Measurements from ENCODE around the gene OTULIN.

OTULIN gene

DNA sequence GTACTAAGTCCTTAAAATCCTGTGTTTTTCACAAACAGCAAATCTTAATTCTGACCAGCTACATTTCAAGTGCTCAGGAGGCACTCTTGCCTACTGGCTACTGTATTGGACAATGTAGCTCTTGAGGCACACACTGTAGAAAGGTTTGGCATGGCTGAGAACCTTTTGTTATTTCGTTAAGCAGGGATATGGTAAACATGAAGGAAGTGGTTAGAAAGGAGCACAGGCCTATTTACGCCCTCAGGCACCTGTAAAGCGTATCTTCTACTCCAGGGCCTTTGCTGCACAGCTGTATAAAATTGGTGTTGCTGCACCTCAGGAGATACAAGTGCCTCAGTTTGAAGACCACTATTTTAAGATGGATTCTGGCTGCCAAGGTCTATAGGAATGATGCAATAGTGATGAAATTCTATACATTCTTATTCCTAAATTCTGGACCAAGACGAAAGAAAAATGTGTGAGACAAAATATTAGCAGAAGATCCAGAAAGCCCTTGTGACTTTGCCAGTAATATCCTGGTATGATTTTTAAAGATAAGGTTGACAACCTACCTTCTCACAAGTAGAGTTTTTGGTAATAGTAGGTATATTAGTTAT is 9.3 kb upstream of the OTULIN start:
- H3K4me3 ChIP-seq (ENCODE audit: low read depth, low read length), result no peak overlapping the region
- no peak for DNase-seq (ENCODE audit: low read depth)
- TF ChIP-seq, protein P1, sequence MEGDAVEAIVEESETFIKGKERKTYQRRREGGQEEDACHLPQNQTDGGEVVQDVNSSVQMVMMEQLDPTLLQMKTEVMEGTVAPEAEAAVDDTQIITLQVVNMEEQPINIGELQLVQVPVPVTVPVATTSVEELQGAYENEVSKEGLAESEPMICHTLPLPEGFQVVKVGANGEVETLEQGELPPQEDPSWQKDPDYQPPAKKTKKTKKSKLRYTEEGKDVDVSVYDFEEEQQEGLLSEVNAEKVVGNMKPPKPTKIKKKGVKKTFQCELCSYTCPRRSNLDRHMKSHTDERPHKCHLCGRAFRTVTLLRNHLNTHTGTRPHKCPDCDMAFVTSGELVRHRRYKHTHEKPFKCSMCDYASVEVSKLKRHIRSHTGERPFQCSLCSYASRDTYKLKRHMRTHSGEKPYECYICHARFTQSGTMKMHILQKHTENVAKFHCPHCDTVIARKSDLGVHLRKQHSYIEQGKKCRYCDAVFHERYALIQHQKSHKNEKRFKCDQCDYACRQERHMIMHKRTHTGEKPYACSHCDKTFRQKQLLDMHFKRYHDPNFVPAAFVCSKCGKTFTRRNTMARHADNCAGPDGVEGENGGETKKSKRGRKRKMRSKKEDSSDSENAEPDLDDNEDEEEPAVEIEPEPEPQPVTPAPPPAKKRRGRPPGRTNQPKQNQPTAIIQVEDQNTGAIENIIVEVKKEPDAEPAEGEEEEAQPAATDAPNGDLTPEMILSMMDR (IDR thresholded peaks at IDR 0.05; ENCODE audit: low read depth, low read length), result no peak
- TF ChIP-seq POLR2A (IDR thresholded peaks at IDR 0.05; ENCODE audit: extremely low read depth, insufficient read length) (no peak), MYC (IDR thresholded peaks at IDR 0.05; ENCODE audit: low read depth, low read length) (no peak)
- TF ChIP-seq, protein P2, sequence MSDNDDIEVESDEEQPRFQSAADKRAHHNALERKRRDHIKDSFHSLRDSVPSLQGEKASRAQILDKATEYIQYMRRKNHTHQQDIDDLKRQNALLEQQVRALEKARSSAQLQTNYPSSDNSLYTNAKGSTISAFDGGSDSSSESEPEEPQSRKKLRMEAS (IDR thresholded peaks at IDR 0.05; ENCODE audit: low read depth, low read length), result no peak

DNA sequence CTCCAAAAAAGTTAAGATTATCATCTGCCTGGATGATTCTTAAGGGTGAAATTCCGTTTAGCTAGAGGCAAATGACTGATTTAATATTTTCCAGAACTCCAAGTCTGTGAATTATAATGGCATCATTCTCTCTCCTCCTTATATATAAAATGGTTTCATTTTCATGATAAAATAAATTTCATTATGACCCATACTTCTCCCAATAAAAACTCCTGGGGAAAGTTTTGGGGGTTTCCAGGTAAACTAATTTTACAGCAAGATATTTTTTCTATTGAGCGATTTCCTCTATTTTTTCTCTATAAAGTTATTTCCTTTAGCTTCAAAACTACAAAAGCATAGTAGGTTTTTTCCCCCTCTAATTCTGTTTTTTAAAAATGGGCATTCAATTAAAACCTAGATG is 7.6 kb upstream of the OTULIN start:
- no peak overlapping the region for H3K4me3 ChIP-seq (ENCODE audit: low read depth, low read length)
- TF ChIP-seq, protein P1 (IDR thresholded peaks at IDR 0.05; ENCODE audit: low read depth, low read length), result no peak
- TF ChIP-seq, protein P2 (IDR thresholded peaks at IDR 0.05; ENCODE audit: low read depth, low read length), result no peak
- TF ChIP-seq MYC (IDR thresholded peaks at IDR 0.05; ENCODE audit: low read depth, low read length) (no peak), POLR2A (IDR thresholded peaks at IDR 0.05; ENCODE audit: extremely low read depth, insufficient read length) (no peak)
- no peak for DNase-seq (ENCODE audit: low read depth)

DNA sequence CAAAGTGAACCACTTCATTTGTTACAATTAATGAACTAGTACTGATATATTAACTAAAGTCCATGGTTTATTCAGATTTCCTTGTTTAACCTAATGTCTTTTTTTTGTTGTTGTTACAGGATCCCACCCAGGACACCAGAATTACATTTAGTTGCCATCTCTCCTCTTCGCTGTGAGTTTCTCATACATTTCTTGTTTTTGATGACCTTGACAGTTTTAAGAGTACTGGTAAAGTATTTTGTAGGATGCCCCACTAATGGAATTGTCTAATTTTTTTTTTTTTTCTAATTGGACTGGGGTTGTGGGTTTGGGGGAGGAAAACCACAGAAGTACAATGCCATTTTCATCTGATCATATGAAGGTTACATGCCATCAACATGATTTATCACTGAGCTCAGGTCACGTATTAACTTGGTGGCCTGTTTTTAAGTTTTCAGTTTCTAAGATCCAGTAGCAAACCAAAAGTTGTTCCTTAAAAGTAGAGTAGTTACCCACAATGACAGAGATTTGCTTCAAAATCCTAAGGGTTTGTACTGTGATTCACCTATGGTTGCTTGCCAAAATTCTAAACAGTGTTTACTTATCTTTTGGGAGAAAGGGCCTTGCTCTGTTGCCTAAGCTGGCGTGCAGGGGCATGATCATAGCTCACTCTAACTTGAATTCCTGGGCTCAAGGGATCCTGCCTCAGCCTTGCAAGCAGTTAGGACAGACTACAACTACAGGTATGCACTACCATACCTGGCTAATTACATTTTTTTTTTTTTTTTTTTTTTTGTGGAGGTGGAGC is 4.5 kb upstream of the OTULIN start:
- DNase-seq (ENCODE audit: low read depth), result no peak
- TF ChIP-seq, protein P2 (IDR thresholded peaks at IDR 0.05; ENCODE audit: low read depth, low read length), result no peak
- TF ChIP-seq POLR2A (IDR thresholded peaks at IDR 0.05; ENCODE audit: extremely low read depth, insufficient read length), result no peak
- TF ChIP-seq MYC (IDR thresholded peaks at IDR 0.05; ENCODE audit: low read depth, low read length), result no peak
- TF ChIP-seq, protein P1 (IDR thresholded peaks at IDR 0.05; ENCODE audit: low read depth, low read length), result no peak
- no peak overlapping the region for H3K4me3 ChIP-seq (ENCODE audit: low read depth, low read length)

DNA sequence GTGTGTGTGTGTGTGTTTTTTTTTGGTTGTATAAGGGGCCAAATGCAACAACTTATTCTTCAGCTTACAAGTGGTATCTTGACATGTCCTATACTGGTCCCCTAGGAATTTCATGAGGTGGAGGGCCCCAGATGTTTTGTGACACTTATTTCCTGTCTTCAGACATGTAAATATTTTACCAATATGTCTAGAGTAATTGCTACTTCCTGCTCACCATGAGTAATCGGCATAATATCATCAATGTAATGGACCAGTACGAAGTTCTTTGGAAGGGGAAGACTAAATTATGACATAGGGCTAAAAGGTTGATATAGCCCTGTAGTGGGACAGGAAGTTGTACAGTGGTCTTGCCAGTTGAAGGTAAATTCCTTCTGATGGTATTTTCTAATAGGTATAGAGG is 3.7 kb upstream of the OTULIN start:
- TF ChIP-seq, protein P1 (IDR thresholded peaks at IDR 0.05; ENCODE audit: low read depth, low read length), result no peak
- TF ChIP-seq, protein P2 (IDR thresholded peaks at IDR 0.05; ENCODE audit: low read depth, low read length), result no peak
- TF ChIP-seq MYC (IDR thresholded peaks at IDR 0.05; ENCODE audit: low read depth, low read length) (no peak), POLR2A (IDR thresholded peaks at IDR 0.05; ENCODE audit: extremely low read depth, insufficient read length) (no peak)
- DNase-seq (ENCODE audit: low read depth), result no peak
- no peak overlapping the region for H3K4me3 ChIP-seq (ENCODE audit: low read depth, low read length)

DNA sequence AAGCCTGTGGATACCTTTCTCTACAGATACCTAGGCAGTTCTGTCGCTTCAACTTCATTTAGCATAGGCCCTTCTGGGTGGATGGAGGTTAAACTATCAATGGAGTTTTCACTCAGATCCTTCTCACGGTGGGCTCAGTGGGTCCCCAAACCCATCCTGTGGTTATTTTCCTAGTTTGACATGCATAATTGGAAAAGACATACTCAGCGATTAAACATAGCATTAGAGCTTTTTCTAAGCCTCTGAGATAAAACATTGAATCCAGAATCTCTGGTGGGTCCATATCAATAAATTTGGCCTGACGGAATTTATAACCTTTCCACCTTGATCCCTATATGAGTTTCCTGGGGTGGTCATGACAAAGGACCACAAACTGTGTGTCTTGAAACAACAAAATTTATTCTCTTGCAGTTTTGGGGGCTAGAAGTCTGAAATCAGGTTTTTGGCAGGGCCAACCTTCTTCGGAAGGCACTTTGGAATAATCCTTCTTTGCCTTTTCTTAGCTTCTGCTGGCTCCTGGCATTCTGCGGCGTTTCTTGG is 1.7 kb upstream of the OTULIN start:
- DNase-seq (ENCODE audit: low read depth), result no peak
- no peak overlapping the region for H3K4me3 ChIP-seq (ENCODE audit: low read depth, low read length)
- TF ChIP-seq, protein P1 (IDR thresholded peaks at IDR 0.05; ENCODE audit: low read depth, low read length), result no peak
- TF ChIP-seq MYC (IDR thresholded peaks at IDR 0.05; ENCODE audit: low read depth, low read length), result no peak
- TF ChIP-seq, protein P2 (IDR thresholded peaks at IDR 0.05; ENCODE audit: low read depth, low read length), result no peak
- TF ChIP-seq POLR2A (IDR thresholded peaks at IDR 0.05; ENCODE audit: extremely low read depth, insufficient read length), result no peak
